ENCODE results near the gene LY6G6C. TPM values are rescaled to one million over a fixed set of nuclear protein-coding genes. Genes with fewer than 3 reads are reported as not detected.
A peak's percentile ranks its signal among the peaks of the same experiment; 100 is the strongest.

LY6G6C gene
- total RNA-seq, 5 donors from 2014 or later (not counting 1 experiment from before 2014, with no cell fraction given), result not detected

DNA sequence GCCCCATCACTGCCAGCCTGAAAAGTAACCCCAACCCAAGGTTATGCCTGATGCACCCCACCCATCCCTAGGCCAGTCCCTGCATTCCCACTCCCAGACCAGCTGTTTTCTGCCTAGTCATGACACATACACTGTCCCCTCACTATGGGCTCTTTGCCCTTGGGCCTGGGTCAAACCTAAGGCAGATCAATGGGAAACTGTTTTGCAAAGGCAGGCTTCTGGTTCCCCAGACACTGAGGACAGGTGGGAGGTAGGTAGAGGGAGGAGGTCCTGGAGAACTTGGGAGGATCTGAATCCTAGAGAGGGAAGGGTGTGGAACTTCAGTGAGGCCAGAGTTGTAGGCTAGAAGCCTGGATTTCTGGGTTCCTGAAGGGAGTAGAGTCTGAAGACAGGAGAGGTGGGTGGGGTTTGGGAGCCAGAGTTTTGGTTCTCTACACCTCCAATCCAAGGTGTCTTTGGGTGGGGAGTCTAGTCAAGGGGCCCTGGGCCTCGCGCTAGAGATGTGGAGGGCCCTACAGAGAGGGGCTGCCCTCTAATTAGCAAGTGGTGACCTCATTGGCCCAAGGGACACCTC lies 12.8 kb upstream of the LY6G6C start:
- CTCF ChIA-PET, result no interaction called here
- Histone ChIP-seq H3K27ac (ENCODE audit: low read length) (peak overlapping the region; percentile 81), H3K4me3 (ENCODE audit: control insufficient read depth in 1 of 2, extremely low read depth in 1 of 2, low read length in 1 of 2) (peak overlapping the region; percentile 85 to 90), H3K27me3 (replicated peaks in 1 of 2; ENCODE audit: control insufficient read depth in 2 of 2, extremely low read depth in 1 of 2, insufficient read depth in 2 of 2, low read length in 1 of 2) (no peaks in the 10 kb centered on the region), H3K9me3 (no peaks in the 10 kb centered on the region), H3K4me1 (ENCODE audit: control insufficient read depth in 1 of 2, extremely low read depth in 1 of 2, insufficient read depth in 2 of 2, low read length in 2 of 2) (peaks cover 42 to 72% of the 10 kb centered on the region in 2 experiments), H3K36me3 (ENCODE audit: control insufficient read depth in 2 of 2, extremely low read depth in 1 of 2, insufficient read depth in 1 of 2, low read length in 1 of 2) (peaks cover 4 to 36% of the 10 kb centered on the region in 2 donors)
- DNase-seq, result peak in 1 of 35 experiments; percentile 28
- no peaks in the 10 kb centered on the region for H3K27me3 Mint-ChIP-seq
- H3K27ac Mint-ChIP-seq, result peak overlapping the region; percentile 95 to 97
- peak overlapping the region; percentile 91 to 95 (median 92) for H3K4me3 Mint-ChIP-seq
- H3K9me3 Mint-ChIP-seq, result no peaks in the 10 kb centered on the region
- peaks cover 68 to 78% (median 77%) of the 10 kb centered on the region in 3 donors for H3K4me1 Mint-ChIP-seq
- peaks cover 19% of the 10 kb centered on the region for H3K36me3 Mint-ChIP-seq
- no peak for ATAC-seq (replicated peaks in 1 of 4)
- POLR2A ChIA-PET, result no interaction called here
- no CpG with 5 or more reads among the region's 2 CpGs for WGBS (ENCODE audit: insufficient coverage)

DNA sequence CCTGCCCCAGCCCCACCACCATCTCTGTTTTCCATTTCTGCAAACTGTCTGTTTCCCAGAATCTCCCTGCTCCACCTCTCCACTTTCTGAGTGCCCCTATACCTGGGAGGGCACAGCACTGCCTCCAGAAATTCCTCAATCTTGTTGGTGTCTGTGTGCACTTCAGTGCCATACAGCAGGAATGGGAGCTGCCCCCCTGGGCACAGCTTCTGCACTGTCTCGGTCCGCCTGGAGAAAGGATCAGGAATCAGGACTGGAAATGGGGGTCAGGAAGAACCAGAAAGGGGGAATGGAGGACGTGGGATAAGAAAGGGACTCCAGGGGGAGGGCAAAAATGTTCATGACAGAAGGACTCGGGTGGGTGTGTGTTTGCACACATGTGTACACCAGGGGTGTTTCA lies 12.2 kb upstream of the LY6G6C start:
- Histone ChIP-seq H3K27ac (ENCODE audit: low read length) (peak overlapping the region; percentile 81), H3K36me3 (ENCODE audit: control insufficient read depth in 2 of 2, extremely low read depth in 1 of 2, insufficient read depth in 1 of 2, low read length in 1 of 2) (peaks cover 4 to 36% of the 10 kb centered on the region in 2 donors), H3K9me3 (no peaks in the 10 kb centered on the region), H3K27me3 (replicated peaks in 1 of 2; ENCODE audit: control insufficient read depth in 2 of 2, extremely low read depth in 1 of 2, insufficient read depth in 2 of 2, low read length in 1 of 2) (no peaks in the 10 kb centered on the region), H3K4me1 (ENCODE audit: control insufficient read depth in 1 of 2, extremely low read depth in 1 of 2, insufficient read depth in 2 of 2, low read length in 2 of 2) (peaks cover 38 to 72% of the 10 kb centered on the region in 2 experiments), H3K4me3 (ENCODE audit: control insufficient read depth in 1 of 2, extremely low read depth in 1 of 2, low read length in 1 of 2) (peak overlapping the region in 1 of 2 donors; percentile 85)
- peaks cover 69 to 78% (median 77%) of the 10 kb centered on the region in 3 donors for H3K4me1 Mint-ChIP-seq
- no peaks in the 10 kb centered on the region for H3K27me3 Mint-ChIP-seq
- 78% methylated on average over 4 of the region's 4 CpGs for WGBS (ENCODE audit: insufficient coverage)
- no peak for ATAC-seq (replicated peaks in 1 of 4)
- H3K4me3 Mint-ChIP-seq, result peak overlapping the region; percentile 41 to 95 (median 92)
- peaks cover 19% of the 10 kb centered on the region for H3K36me3 Mint-ChIP-seq
- H3K9me3 Mint-ChIP-seq, result no peaks in the 10 kb centered on the region
- POLR2A ChIA-PET, result no interaction called here
- peak overlapping the region; percentile 95 to 97 for H3K27ac Mint-ChIP-seq
- CTCF ChIA-PET, result interaction anchor here in 1 of 2 donors (0.6 kb wide), 1 partner anchor 129 kb away, joined by 5 read pairs; the partner anchor contains the start of gene NEU1
- DNase-seq, result no peak

DNA sequence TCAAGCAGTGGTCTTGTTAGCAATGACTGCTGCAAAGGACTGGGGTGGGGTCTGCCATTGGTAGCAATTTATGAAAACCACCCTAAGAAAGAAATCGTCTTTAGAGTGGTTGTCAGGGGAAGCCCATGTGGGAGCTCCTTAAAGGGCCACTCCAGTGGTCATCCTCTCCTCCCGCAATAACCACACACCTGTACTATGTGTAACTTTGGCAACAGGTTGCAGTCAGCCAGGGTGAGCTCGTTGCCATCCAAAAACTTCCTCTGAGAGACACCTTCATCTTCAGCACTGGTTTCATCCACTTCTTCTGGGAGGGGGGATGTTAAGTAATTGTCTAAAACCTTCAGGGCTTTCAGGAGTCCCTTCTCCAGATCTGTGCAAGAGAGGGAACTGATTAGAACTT lies 10.5 kb upstream of the LY6G6C start:
- Mint-ChIP-seq H3K27ac (peak overlapping the region in 1 of 2 donors; percentile 36), H3K4me3 (peak overlapping the region in 1 of 3 donors; percentile 94), H3K27me3 (no peaks in the 10 kb centered on the region), H3K9me3 (no peaks in the 10 kb centered on the region), H3K36me3 (peaks cover 19% of the 10 kb centered on the region), H3K4me1 (peaks cover 64 to 74% (median 74%) of the 10 kb centered on the region in 3 donors)
- POLR2A ChIA-PET, result no interaction called here
- no peaks in the 10 kb centered on the region for H3K27me3 ChIP-seq (replicated peaks in 1 of 2; ENCODE audit: control insufficient read depth in 2 of 2, extremely low read depth in 1 of 2, insufficient read depth in 2 of 2, low read length in 1 of 2)
- DNase-seq (no peak), ATAC-seq (replicated peaks in 1 of 4) (no peak)
- peaks cover 4 to 36% of the 10 kb centered on the region in 2 donors for H3K36me3 ChIP-seq (ENCODE audit: control insufficient read depth in 2 of 2, extremely low read depth in 1 of 2, insufficient read depth in 1 of 2, low read length in 1 of 2)
- no peak overlapping the region for H3K4me3 ChIP-seq (ENCODE audit: control insufficient read depth in 1 of 2, extremely low read depth in 1 of 2, low read length in 1 of 2)
- CTCF ChIA-PET, result no interaction called here
- H3K27ac ChIP-seq (ENCODE audit: low read length), result no peak overlapping the region
- peaks cover 28 to 72% of the 10 kb centered on the region in 2 experiments for H3K4me1 ChIP-seq (ENCODE audit: control insufficient read depth in 1 of 2, extremely low read depth in 1 of 2, insufficient read depth in 2 of 2, low read length in 2 of 2)
- no peaks in the 10 kb centered on the region for H3K9me3 ChIP-seq
- WGBS (ENCODE audit: insufficient coverage), result no CpG with 5 or more reads among the region's 3 CpGs

DNA sequence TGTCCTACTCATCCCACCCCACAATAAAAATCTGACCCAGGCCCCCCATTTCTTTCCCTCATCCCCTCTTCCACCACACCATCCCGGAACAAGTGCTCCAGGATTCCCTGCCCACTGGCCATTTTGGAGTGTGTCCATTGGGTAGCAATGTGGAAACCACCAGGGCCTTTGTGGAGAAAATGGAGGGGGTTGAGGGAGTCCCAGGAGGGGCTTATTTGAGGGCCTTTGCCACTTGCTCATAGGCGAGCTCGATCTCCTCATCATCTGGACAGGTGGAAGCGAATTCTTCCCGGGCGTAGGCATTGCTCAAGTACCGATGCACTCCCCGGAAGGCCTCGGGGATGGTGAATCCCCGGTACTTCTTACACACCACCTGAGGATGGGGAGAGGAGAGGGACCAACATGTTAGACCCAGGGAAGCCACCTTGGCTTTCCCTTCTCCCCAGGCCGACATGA lies 9.1 kb upstream of the LY6G6C start:
- no peaks in the 10 kb centered on the region for H3K9me3 Mint-ChIP-seq
- no peak for ATAC-seq (replicated peaks in 1 of 4)
- CTCF ChIA-PET, result interaction anchor here in 1 of 2 donors (0.5 to 2.3 kb wide), 9 partner anchors 10 to 132 kb away, joined by 3 to 29 read pairs (median 4); partner anchors contain the start of genes LSM2 and NEU1
- POLR2A ChIA-PET, result no interaction called here
- H3K36me3 Mint-ChIP-seq, result peaks cover 19% of the 10 kb centered on the region
- H3K27me3 Mint-ChIP-seq, result no peaks in the 10 kb centered on the region
- WGBS (ENCODE audit: insufficient coverage), result 100% methylated on average over 3 of the region's 11 CpGs
- H3K27ac Mint-ChIP-seq, result peak overlapping the region; percentile 74 to 90
- H3K4me1 Mint-ChIP-seq, result peaks cover 58 to 74% (median 73%) of the 10 kb centered on the region in 3 donors
- no peak for DNase-seq
- no peak overlapping the region for H3K27ac ChIP-seq (ENCODE audit: low read length)
- peaks cover 23 to 64% of the 10 kb centered on the region in 2 experiments for H3K4me1 ChIP-seq (ENCODE audit: control insufficient read depth in 1 of 2, extremely low read depth in 1 of 2, insufficient read depth in 2 of 2, low read length in 2 of 2)
- no peak overlapping the region for H3K4me3 ChIP-seq (ENCODE audit: control insufficient read depth in 1 of 2, extremely low read depth in 1 of 2, low read length in 1 of 2)
- H3K36me3 ChIP-seq (ENCODE audit: control insufficient read depth in 2 of 2, extremely low read depth in 1 of 2, insufficient read depth in 1 of 2, low read length in 1 of 2), result peaks cover 4 to 36% of the 10 kb centered on the region in 2 donors
- H3K27me3 ChIP-seq (replicated peaks in 1 of 2; ENCODE audit: control insufficient read depth in 2 of 2, extremely low read depth in 1 of 2, insufficient read depth in 2 of 2, low read length in 1 of 2), result no peaks in the 10 kb centered on the region
- H3K4me3 Mint-ChIP-seq, result peak overlapping the region; percentile 94 to 96 (median 94)
- H3K9me3 ChIP-seq, result no peaks in the 10 kb centered on the region

DNA sequence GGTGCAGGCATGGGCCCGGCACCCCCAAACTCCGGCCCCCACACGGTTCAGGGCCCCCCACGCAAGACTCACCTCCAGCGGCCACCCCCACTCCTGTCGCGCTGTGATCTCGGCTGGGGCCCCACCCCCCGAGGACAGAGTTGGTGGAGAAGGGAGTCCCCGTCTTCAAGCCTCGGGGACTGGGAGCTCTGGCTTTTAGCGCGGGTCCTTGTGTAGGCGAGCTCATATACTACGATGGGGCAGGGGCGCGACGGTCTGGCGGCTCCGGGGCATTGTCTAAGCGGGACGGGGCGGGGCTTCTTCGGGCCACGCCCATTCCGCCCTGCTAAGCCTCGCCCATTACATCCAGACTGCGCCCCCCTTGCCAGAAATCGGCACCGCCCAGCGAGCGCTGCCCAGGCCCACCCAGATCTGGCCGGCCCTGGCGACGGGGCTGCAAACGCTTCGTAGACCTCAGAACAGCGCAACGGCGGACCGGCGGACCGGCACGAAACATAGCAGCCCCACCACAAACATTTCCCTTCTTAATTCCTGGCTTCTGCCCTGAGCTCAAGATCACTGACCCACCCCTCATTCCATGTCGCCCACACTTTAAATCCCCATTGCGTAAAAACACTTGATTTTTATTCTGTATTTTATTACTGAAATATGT lies 8.6 kb upstream of the LY6G6C start:
- Mint-ChIP-seq H3K27me3 (no peaks in the 10 kb centered on the region), H3K4me1 (peaks cover 54 to 70% (median 69%) of the 10 kb centered on the region in 3 donors), H3K9me3 (no peaks in the 10 kb centered on the region), H3K27ac (peak overlapping the region; percentile 74 to 90), H3K36me3 (peaks cover 19% of the 10 kb centered on the region), H3K4me3 (peak overlapping the region; percentile 94 to 96 (median 94))
- peak; percentile 53 to 73 (median 61) for ATAC-seq (replicated peaks in 1 of 4)
- peak in 33 of 35 experiments; percentile 13 to 79 (median 49) for DNase-seq
- H3K9me3 ChIP-seq, result no peaks in the 10 kb centered on the region
- ChIA-PET CTCF (interaction anchor here (0.5 to 2.3 kb wide), 16 partner anchors 8 to 133 kb away, joined by 3 to 29 read pairs (median 4); partner anchors contain the start of genes HSPA1A (in 1 of the 2), HSPA1L (in 1 of the 2), LSM2 (in 1 of the 2) and MSH5 (in 1 of the 2)), POLR2A (interaction anchor here in 1 of 2 donors (0.6 kb wide), 1 partner anchor 12 kb away, joined by 5 read pairs; no protein-coding TSS in a partner anchor)
- H3K36me3 ChIP-seq (ENCODE audit: control insufficient read depth in 2 of 2, extremely low read depth in 1 of 2, insufficient read depth in 1 of 2, low read length in 1 of 2), result peaks cover 4 to 36% of the 10 kb centered on the region in 2 donors
- WGBS (ENCODE audit: insufficient coverage), result 2% methylated on average over 29 of the region's 46 CpGs
- H3K4me3 ChIP-seq (ENCODE audit: control insufficient read depth in 1 of 2, extremely low read depth in 1 of 2, low read length in 1 of 2), result peak overlapping the region; percentile 88 to 95
- peak overlapping the region; percentile 22 for H3K27ac ChIP-seq (ENCODE audit: low read length)
- H3K27me3 ChIP-seq (replicated peaks in 1 of 2; ENCODE audit: control insufficient read depth in 2 of 2, extremely low read depth in 1 of 2, insufficient read depth in 2 of 2, low read length in 1 of 2), result no peaks in the 10 kb centered on the region
- peaks cover 20 to 62% of the 10 kb centered on the region in 2 experiments for H3K4me1 ChIP-seq (ENCODE audit: control insufficient read depth in 1 of 2, extremely low read depth in 1 of 2, insufficient read depth in 2 of 2, low read length in 2 of 2)

DNA sequence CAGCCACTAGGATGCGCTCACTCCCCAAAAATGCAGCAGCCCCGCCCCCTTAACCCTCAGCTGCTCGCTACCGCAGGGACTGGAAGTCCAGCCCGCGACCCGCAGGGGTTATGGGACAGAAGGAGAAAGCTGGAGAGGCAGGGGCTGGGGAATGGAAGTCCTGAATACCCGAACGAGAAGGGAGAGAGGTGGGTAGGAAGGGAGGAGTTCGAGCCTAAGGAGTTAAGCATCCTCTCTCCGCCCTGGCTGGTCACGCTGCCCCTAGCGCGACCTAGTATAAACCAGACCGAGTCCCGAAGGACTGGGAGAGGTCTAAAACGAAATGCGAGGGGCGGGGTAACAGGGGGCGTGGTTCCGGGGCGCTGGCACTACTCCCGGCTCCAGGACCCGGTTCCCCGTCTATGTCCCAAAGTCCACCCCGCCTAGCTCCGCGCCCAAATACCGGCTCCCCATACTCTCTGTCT lies 8.0 kb upstream of the LY6G6C start:
- peaks cover 4 to 36% of the 10 kb centered on the region in 2 donors for H3K36me3 ChIP-seq (ENCODE audit: control insufficient read depth in 2 of 2, extremely low read depth in 1 of 2, insufficient read depth in 1 of 2, low read length in 1 of 2)
- H3K27me3 ChIP-seq (replicated peaks in 1 of 2; ENCODE audit: control insufficient read depth in 2 of 2, extremely low read depth in 1 of 2, insufficient read depth in 2 of 2, low read length in 1 of 2), result no peaks in the 10 kb centered on the region
- peak overlapping the region; percentile 94 to 96 (median 94) for H3K4me3 Mint-ChIP-seq
- WGBS (ENCODE audit: insufficient coverage), result 0% methylated on average over 21 of the region's 29 CpGs
- DNase-seq (peak; percentile 54 to 88 (median 75)), ATAC-seq (replicated peaks in 1 of 4) (peak; percentile 71 to 80 (median 76))
- no peaks in the 10 kb centered on the region for H3K9me3 ChIP-seq
- H3K36me3 Mint-ChIP-seq, result peaks cover 19% of the 10 kb centered on the region
- peaks cover 49 to 64% (median 64%) of the 10 kb centered on the region in 3 donors for H3K4me1 Mint-ChIP-seq
- no peaks in the 10 kb centered on the region for H3K9me3 Mint-ChIP-seq
- peak overlapping the region; percentile 88 to 95 for H3K4me3 ChIP-seq (ENCODE audit: control insufficient read depth in 1 of 2, extremely low read depth in 1 of 2, low read length in 1 of 2)
- H3K27me3 Mint-ChIP-seq, result no peaks in the 10 kb centered on the region
- ChIA-PET CTCF (interaction anchor here (0.6 to 2.3 kb wide), 13 partner anchors 8 to 133 kb away, joined by 3 to 29 read pairs (median 4); partner anchors contain the start of genes HSPA1A (in 1 of the 2), HSPA1L (in 1 of the 2), LSM2 (in 1 of the 2) and MSH5 (in 1 of the 2)), POLR2A (interaction anchor here in 1 of 2 donors (0.6 kb wide), 1 partner anchor 12 kb away, joined by 5 read pairs; no protein-coding TSS in a partner anchor)
- H3K27ac ChIP-seq (ENCODE audit: low read length), result peak overlapping the region; percentile 22
- H3K27ac Mint-ChIP-seq, result peak overlapping the region; percentile 86 to 90
- peaks cover 17 to 58% of the 10 kb centered on the region in 2 experiments for H3K4me1 ChIP-seq (ENCODE audit: control insufficient read depth in 1 of 2, extremely low read depth in 1 of 2, insufficient read depth in 2 of 2, low read length in 2 of 2)
